K562 (cell line): ENCODE measurements around the gene BBS1. TPM values are rescaled to one million over a fixed set of nuclear protein-coding genes. Genes with fewer than 3 reads are reported as not detected.
A peak's percentile ranks its signal among the peaks of the same experiment; 100 is the strongest.

Experiments
- CCAR2 ChIP-seq: fragments of 200-400 bp; formaldehyde crosslinking; IDR thresholded peaks from 2 replicates; pipeline ENCODE4 v1.6.1; 2017; ENCODE audit warnings: mild to moderate bottlenecking, low read depth, low read length
- DIDO1 ChIP-seq: fragments of 450-650 bp; IDR thresholded peaks from 2 replicates; pipeline ENCODE4 v1.6.1; 2016; ENCODE audit warnings: low read depth, missing biosample characterization, missing genetic modification characterization
- ELK3 ChIP-seq: fragments of 450-650 bp; formaldehyde crosslinking; IDR thresholded peaks from 2 replicates; pipeline ENCODE4 v1.4.0; 2020; ENCODE audit warnings: mild to moderate bottlenecking
- FIP1L1 ChIP-seq: fragments of 200-400 bp; formaldehyde crosslinking; IDR thresholded peaks from 2 replicates; pipeline ENCODE4 v1.6.1; 2018; ENCODE audit warnings: mild to moderate bottlenecking, low read depth, low read length; ENCODE audit not compliant: poor library complexity, severe bottlenecking
- FOXA3 ChIP-seq, 2 experiments: fragments of 450-650 bp in 1 of 2; sonication (generic) in 1 of 2; formaldehyde crosslinking; IDR thresholded peaks in 1 of 2; conservative IDR thresholded peaks in 1 of 2; 2 replicates each; pipeline versions ENCODE4 v1.4.0 to v1.8.0; 2020 to 2022; ENCODE audit warnings: mild to moderate bottlenecking in 2 of 2, missing genetic modification reagents in 1 of 2
- HDAC3 ChIP-seq: fragments of 450-650 bp; IDR thresholded peaks from 2 replicates; pipeline ENCODE4 v1.6.1; 2018; ENCODE audit warnings: borderline replicate concordance, mild to moderate bottlenecking, moderate library complexity; ENCODE audit not compliant: partially characterized antibody
- MEF2D ChIP-seq: conservative IDR thresholded peaks from 2 replicates; pipeline ENCODE4 v1.6.1; 2016; ENCODE audit warnings: low read depth, missing genetic modification characterization, missing compliant biosample characterization
- MTA2 ChIP-seq: fragments of 450-650 bp; IDR thresholded peaks from 2 replicates; pipeline ENCODE4 v1.6.1; 2016; ENCODE audit warnings: low read depth
- NEUROD1 ChIP-seq: fragments of 150-350 bp; IDR thresholded peaks from 2 replicates; pipeline ENCODE4 v1.6.1; 2014; ENCODE audit warnings: borderline replicate concordance, low read length, low read depth; ENCODE audit not compliant: partially characterized antibody
- NONO ChIP-seq, 2 experiments: fragments of 200-400 bp in 1 of 2; fragments of 450-650 bp in 1 of 2; formaldehyde crosslinking in 1 of 2; IDR thresholded peaks; 2 replicates each; pipeline ENCODE4 v1.6.1; 2017; ENCODE audit warnings: low read depth in 2 of 2, mild to moderate bottlenecking in 2 of 2, moderate library complexity in 2 of 2, low read length in 1 of 2
- NR3C1 ChIP-seq: sonication (generic); formaldehyde crosslinking; IDR thresholded peaks from 2 replicates; pipeline ENCODE4 v1.8.1; 2022; ENCODE audit warnings: missing genetic modification reagents
- RB1 ChIP-seq: fragments of 450-650 bp; IDR thresholded peaks from 2 replicates; pipeline ENCODE4 v1.6.1; 2017; ENCODE audit warnings: low read depth, mild to moderate bottlenecking
- RFX5 ChIP-seq: IDR thresholded peaks from 2 replicates; pipeline ENCODE4 v1.6.1; 2011; ENCODE audit warnings: low read depth, mild to moderate bottlenecking, improper control_type of control experiment, low read length
- SMARCE1 ChIP-seq: fragments of 450-650 bp; IDR thresholded peaks from 2 replicates; pipeline ENCODE4 v1.7.1; 2016; ENCODE audit warnings: mild to moderate bottlenecking
- TAF1 ChIP-seq: IDR thresholded peaks from 2 replicates; pipeline ENCODE4 v1.6.1; 2011; ENCODE audit warnings: mild to moderate bottlenecking, low read length, moderate library complexity; ENCODE audit not compliant: insufficient read depth, control insufficient read depth, severe bottlenecking; ENCODE audit errors: extremely low read depth
- TEAD2 ChIP-seq: fragments of 450-650 bp; IDR thresholded peaks from 2 replicates; pipeline ENCODE4 v1.6.1; 2016; ENCODE audit warnings: missing genetic modification characterization, control low read depth, missing compliant biosample characterization
- USF1 ChIP-seq: sonication (generic); formaldehyde crosslinking; IDR thresholded peaks from 2 replicates; pipeline ENCODE4 v1.9.0; 2022; ENCODE audit warnings: mild to moderate bottlenecking, missing genetic modification reagents
- ZNF217 ChIP-seq: sonication (generic); formaldehyde crosslinking; IDR thresholded peaks from 2 replicates; pipeline ENCODE4 v1.8.0; 2022; ENCODE audit warnings: mild to moderate bottlenecking, missing genetic modification reagents
- ZNF354B ChIP-seq: fragments of 250-450 bp; sonication (Bioruptor Pico); IDR thresholded peaks from 2 replicates; pipeline ENCODE4 v1.4.0; 2020
- ZNF436 ChIP-seq: fragments of 250-450, 450-650 bp; sonication (Bioruptor Pico); formaldehyde crosslinking; IDR thresholded peaks from 2 replicates; pipeline ENCODE4 v1.7.0; 2020; ENCODE audit warnings: mild to moderate bottlenecking
- polyA plus RNA-seq, 8 experiments: library from polyadenylated mRNA; depleted of rRNA in 4 of 8; stranded (reverse) in 5 of 8; unstranded in 3 of 8; fragments of >200 nt; fragmentation: Nextera tagmentation in 2 of 8; fragmentation: Illumina TruSeq in 1 of 8; extraction: Ambion mirVana in 2 of 8; extraction: Trizol in 1 of 8; gene quantifications; 2 replicates each; pipeline versions ENCODE4 v1.2.1 to v1.2.3, GENCODE V29; 2011 to 2014; ENCODE audit warnings: inconsistent platforms in 1 of 8, missing spikeins in 1 of 8
- total RNA-seq, 7 experiments: library from RNA; depleted of rRNA in 6 of 7; stranded (reverse); fragments of >200 nt in 6 of 7; fragmentation: Illumina TruSeq in 2 of 7; extraction: Trizol in 2 of 7; gene quantifications; 2 replicates each; pipeline versions ENCODE4 v1.2.1 to v1.2.3, GENCODE V29; 2011 to 2021; ENCODE audit warnings: low replicate concordance in 1 of 7
- TF ChIP-seq, protein P1 (sequence below): fragments of 450-650 bp; IDR thresholded peaks from 2 replicates; pipeline ENCODE4 v1.6.1; 2016; ENCODE audit warnings: antibody characterized with exemption
- TF ChIP-seq, protein P2 (sequence below), 2 experiments: fragments of 150-350 bp in 1 of 2; IDR thresholded peaks; 2 replicates each; pipeline ENCODE4 v1.6.1; 2012 to 2016; ENCODE audit warnings: low read depth in 2 of 2, low read length in 2 of 2, mild to moderate bottlenecking in 1 of 2, moderate library complexity in 1 of 2

BBS1 gene
- total and polyA plus RNA-seq, 9 of the 15 experiments (the other 6 are each of a cell fraction or from before 2014, with no cell fraction given): 9.0 to 19.8 (median 12.1) TPM

DNA sequence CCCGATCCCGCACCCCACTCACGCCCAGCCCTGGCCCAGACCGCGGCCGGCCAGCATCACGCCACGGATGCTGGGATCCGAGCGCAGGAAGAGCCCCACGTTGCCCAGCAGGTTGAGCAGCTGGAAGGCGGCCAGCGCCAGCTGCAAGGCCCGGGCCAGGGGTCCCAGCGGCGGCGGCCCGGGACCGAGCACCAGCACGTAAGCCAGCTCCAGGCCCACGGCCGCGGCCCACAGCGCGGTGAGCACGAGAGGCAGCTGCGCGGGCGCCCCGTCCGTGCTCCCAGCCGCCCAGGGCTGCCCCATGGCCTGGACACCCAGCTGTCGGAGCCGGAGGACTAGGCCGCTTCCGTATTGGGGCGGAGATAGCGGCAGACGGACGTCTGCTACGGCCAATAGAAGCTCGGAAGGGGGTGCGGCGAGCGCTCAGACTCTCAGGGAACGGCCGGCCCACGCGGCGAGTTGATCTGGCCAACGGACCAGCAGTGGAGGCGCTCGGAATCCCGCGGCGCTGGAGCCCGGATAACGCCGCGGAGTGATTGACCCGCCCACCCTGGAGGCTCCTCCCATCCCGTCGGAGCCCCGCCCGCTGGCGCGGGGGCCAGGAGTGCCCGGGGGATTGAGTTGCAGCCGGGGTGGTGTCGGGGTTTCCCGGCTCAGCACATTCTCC lies 35.4 kb downstream of the BBS1 start, which contains the start of gene ZDHHC24 (continued):
- TF ChIP-seq, protein P1, sequence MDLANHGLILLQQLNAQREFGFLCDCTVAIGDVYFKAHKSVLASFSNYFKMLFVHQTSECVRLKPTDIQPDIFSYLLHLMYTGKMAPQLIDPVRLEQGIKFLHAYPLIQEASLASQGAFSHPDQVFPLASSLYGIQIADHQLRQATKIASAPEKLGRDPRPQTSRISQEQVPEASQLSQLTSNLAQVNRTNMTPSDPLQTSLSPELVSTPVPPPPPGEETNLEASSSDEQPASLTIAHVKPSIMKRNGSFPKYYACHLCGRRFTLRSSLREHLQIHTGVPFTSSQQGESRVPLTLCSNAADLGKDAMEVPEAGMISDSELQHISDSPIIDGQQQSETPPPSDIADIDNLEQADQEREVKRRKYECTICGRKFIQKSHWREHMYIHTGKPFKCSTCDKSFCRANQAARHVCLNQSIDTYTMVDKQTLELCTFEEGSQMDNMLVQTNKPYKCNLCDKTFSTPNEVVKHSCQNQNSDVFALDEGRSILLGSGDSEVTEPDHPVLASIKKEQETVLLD: no peak
- TF ChIP-seq RFX5 (no peak), FIP1L1 (peak; percentile 68), FOXA3 (CRISPR knock-in tag; conservative IDR thresholded peaks at IDR 0.05 in 1 of 2, IDR thresholded peaks at IDR 0.05 in 1 of 2) (0 out of 4 replicates have a peak, but pooled peaks of 1 of the 2 experiments have one; percentile 12), ELK3 (CRISPR knock-in tag) (no peak), MEF2D (tag) (no peak), TAF1 (peak; percentile 59), MTA2 (no peak), NEUROD1 (peak; percentile 76), USF1 (CRISPR knock-in tag) (no peak), ZNF354B (no peak), TEAD2 (no peak), ZNF436 (CRISPR knock-in tag) (no peak), NONO (IDR thresholded peaks at IDR 0.05; ENCODE audit: low read depth in 2 of 2, low read length in 1 of 2) (peak; percentile 74 to 92; a peak in 3 of 4 replicates), SMARCE1 (no peak), CCAR2 (no peak), HDAC3 (no peak), NR3C1 (CRISPR knock-in tag) (peak; percentile 68; the same call in 1 of the 2 replicates), ZNF217 (CRISPR knock-in tag) (no peak), DIDO1 (tag) (no peak), RB1 (peak; percentile 81)
- TF ChIP-seq, protein P2, sequence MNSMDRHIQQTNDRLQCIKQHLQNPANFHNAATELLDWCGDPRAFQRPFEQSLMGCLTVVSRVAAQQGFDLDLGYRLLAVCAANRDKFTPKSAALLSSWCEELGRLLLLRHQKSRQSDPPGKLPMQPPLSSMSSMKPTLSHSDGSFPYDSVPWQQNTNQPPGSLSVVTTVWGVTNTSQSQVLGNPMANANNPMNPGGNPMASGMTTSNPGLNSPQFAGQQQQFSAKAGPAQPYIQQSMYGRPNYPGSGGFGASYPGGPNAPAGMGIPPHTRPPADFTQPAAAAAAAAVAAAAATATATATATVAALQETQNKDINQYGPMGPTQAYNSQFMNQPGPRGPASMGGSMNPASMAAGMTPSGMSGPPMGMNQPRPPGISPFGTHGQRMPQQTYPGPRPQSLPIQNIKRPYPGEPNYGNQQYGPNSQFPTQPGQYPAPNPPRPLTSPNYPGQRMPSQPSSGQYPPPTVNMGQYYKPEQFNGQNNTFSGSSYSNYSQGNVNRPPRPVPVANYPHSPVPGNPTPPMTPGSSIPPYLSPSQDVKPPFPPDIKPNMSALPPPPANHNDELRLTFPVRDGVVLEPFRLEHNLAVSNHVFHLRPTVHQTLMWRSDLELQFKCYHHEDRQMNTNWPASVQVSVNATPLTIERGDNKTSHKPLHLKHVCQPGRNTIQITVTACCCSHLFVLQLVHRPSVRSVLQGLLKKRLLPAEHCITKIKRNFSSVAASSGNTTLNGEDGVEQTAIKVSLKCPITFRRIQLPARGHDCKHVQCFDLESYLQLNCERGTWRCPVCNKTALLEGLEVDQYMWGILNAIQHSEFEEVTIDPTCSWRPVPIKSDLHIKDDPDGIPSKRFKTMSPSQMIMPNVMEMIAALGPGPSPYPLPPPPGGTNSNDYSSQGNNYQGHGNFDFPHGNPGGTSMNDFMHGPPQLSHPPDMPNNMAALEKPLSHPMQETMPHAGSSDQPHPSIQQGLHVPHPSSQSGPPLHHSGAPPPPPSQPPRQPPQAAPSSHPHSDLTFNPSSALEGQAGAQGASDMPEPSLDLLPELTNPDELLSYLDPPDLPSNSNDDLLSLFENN (IDR thresholded peaks at IDR 0.05; ENCODE audit: low read depth in 2 of 2, low read length in 2 of 2): no peak
